GM18951 (cell line): Measurements from ENCODE around the gene SLC7A4.

Experiments used
- POLR2A ChIP-seq: IDR thresholded peaks from 4 replicates; pipeline ENCODE4 v1.6.1; 2011; ENCODE audit warnings: mild to moderate bottlenecking; ENCODE audit not compliant: insufficient read length, insufficient read depth; ENCODE audit errors: extremely low read depth
- in situ Hi-C: fragments of 300-500 bp; cut with MboI; formaldehyde crosslinking; loops from one replicate; pipeline ENCODE4 v1.12.0; 2022; ENCODE audit warnings: low sequenced_read_pairs, mixed read lengths, inconsistent platforms; ENCODE audit not compliant: unreplicated experiment

Gene SLC7A4

DNA sequence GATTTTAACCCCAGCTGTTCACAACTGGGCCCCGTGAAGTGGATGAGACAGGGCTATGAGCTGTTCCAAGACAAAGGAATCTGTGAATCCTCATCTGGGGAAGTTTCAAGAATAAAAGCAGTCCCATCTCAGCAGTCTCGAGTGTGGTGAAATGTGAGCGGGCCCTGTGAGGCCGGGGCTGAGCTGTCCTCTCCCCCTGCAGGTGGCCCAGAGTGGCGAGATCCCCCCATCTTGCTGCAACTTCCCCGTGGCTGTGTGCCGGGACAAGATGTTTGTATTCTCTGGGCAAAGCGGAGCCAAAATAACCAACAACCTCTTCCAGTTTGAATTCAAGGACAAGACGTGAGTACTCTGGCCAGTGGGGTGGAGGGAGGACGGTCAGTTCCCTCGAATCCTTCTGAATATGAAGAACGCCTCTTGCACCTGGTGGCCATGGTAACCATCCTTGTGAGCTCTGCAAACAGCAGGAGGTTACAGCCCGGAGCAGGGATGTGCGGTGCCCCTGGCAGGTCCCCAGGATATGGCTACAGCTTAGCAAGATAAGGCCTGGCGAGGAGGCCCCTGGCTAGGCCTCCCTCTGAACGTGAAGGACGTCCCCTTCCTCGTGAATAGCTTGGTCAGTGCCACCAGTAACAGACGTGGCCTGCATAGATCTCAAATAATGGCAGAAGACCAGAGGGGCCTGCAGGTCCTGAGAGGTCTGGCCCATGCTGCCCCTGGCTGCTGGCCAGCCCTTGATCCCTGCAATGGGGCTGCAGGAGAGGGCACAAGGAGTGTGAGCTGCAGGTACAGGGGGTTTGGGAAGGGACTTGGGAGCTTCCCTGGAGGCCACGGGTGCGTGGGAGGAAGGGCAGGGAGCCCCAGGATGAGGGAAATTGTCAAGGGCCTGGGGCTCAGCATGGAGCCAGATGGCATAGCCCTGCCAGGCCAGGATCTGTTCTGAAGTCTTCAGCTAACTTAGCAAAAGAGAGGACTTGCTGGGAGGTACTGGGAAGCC, 41.9 kb downstream of the SLC7A4 start:
- no peak for TF ChIP-seq POLR2A
- in situ Hi-C loops = no loop called here

DNA sequence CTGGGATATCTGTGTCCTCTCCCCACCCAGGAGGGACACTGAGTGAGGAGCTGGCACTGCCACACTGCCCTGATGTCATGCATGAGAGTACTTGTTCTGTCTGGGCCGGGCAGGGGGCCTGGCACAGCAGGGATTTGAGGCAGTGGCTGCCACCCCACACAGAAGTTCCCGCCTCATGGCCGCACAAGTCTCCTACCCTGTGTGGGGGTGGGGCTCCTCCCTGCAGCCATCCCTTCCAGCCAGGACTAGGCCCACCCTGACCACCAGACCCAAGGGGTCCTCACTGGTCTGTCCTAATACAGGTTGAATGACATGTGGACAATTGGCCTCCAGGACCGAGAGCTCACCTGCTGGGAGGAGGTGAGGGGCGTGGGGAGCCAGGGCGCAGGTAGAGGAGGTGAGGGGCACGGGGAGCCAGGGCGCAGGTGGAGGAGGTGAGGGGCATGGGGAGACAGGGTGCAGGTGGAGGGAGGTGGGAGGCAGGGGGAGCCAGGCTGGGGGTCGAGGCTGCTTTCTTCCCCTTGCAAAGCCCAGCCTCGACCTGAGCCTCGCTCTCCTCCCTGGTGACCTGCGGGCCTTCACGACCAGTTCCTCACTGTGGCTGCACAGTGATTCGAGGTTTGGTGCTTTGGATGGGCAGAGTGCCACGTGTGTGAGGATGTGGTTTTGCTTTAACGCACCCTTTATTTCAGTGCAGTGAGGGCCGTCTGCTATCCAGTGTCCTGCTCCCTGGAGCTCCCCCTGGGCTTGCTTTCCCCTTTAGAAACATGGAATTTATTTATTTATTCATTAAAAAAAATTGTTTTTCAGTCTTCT, 42.8 kb downstream of the SLC7A4 start:
- in situ Hi-C loops = no loop called here
- TF ChIP-seq POLR2A = no peak

DNA sequence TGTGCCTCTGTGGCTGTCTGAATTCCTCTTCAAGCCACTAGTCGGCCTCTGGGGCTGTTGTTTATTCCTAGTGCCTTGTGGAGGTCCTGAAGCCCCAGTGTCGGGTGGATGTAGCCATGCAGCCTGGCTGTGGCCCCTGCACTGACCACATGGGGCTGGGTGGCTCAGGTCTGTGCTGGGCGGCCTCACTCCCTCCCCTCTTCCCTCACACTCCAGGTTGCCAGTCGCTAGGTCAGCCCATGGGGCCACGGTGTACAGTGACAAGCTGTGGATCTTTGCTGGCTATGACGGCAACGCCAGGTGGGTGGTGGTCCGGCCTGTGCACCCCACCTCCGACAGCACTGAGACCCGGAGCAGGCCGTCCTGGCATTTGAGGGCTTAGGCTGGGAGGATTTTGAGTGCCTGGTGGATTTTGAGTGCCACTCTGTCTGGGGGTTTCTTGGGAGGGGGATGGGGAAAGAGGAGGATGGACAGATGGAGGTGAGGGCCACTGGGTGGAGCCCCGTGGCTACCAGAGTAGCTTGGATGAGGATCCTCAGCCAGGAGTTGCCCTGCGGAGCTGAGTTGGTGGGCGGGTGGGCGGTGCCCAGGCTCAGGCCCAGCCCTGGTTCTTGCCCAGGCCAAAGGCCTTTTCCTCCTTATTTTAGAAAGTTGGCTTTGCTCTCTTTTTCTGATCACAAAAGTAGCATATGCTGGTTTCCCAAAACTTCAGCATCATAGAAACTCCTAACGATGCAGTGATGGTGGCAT, 43.6 kb downstream of the SLC7A4 start:
- no peak for TF ChIP-seq POLR2A
- in situ Hi-C loops = no loop called here

DNA sequence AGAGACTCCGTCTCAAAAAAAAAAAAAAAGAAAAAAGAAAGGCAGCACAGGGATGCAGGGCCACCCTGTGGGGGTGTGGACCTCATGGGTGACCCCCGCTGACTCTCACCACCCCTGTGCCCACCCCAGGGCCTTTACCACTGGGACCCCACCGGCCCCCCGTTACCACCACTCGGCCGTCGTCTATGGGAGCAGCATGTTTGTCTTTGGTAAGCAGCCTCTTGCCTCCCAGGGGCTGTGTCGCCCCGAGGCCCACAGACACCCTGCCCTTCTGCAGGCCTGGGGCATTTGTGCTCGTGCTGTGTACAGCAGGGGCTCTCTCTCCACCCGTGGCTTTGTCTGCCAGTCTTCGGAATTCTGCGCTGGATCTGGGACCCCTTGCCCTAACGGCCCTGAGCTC, 45.0 kb downstream of the SLC7A4 start:
- in situ Hi-C loops = no loop called here
- TF ChIP-seq POLR2A = no peak

DNA sequence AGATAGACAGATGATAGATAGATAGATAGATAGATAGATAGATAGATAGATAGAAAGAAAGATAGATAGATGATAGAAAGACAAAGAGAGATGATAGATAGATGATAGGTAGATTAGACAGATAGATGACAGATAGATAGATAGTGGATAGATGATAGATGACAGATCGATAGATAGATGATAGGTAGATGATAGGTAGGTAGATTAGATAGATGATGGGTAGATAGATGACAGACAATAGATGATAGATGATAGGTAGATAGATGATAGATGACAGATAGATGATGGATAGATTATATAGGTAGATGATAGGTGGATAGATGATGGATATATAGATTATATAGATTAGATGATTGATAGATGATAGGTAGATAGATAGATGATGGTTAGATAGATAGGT, 46.0 kb downstream of the SLC7A4 start:
- in situ Hi-C loops = no loop called here
- no peak for TF ChIP-seq POLR2A

DNA sequence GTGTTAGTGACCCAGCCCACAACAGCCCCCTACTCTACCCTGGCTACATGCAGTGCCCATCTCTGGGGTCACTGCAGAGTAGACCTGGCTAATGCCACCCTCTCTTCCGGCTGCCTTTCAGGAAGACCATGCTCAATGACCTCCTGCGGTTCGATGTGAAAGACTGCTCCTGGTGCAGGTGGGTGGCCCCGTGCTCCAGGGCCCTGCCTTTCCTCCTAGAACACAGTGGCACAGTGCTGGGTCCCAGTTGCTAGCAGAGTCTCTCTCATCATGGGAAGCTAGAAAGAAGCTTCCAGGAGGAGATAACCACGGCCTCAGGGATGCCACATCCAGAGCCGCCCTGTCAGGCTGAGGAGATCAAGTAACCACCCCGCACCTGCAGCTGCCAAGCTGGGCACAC, 46.6 kb downstream of the SLC7A4 start:
- in situ Hi-C loops = no loop called here

DNA sequence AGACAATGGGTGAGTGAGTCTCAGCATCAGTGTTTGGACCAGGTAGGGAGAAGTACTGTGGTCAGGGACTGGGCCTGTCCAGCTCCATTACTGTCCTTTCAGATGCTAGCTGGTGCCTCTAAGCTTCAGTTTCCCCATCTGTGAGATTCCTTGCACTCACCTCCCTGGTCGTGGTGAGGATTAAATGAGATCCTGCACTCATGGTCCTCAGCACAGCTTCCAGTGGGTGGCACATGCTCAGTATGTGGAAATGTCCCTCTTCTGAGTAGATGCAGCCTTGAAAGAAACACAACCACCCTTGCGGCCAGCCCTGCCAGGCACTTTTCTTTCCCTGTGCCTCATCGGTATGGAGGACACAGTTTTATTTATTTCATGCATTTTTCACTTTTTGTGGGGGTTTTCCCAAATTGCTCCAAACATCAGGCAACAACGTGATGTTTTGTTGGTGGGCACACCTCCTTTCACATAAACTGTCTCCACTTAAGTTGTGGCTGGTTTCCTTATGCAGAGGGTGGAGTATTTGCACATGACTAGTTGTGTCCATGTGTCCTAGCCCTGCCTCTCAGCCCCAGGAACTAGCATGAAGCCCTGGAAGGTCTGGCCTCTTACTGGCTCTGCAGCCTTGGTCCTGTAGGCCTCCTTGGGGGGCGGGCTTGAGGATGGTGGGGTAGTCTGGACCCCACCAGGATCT, 49.1 kb downstream of the SLC7A4 start:
- in situ Hi-C loops = no loop called here
- TF ChIP-seq POLR2A = no peak

More for the DNA sequence above, 46.6 kb downstream of the SLC7A4 start:
- TF ChIP-seq POLR2A = no peak

DNA sequence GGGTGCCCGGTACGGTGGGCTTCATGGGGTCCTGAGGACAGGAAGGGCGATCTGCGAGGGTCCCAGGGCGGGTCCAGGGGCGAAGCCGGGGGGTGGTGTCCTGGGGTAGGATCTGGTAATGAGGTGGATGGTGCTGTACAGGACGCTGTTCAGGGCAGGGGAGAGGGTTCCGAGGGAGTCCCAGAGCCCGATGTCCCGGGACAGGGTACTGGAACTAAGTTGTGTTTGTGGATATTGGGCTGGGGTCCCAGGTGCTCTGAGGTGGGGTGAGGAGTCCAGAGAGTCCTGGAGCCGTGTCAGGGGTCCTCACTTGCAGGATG, 49.8 kb downstream of the SLC7A4 start:
- in situ Hi-C loops = no loop called here
- no peak for TF ChIP-seq POLR2A

DNA sequence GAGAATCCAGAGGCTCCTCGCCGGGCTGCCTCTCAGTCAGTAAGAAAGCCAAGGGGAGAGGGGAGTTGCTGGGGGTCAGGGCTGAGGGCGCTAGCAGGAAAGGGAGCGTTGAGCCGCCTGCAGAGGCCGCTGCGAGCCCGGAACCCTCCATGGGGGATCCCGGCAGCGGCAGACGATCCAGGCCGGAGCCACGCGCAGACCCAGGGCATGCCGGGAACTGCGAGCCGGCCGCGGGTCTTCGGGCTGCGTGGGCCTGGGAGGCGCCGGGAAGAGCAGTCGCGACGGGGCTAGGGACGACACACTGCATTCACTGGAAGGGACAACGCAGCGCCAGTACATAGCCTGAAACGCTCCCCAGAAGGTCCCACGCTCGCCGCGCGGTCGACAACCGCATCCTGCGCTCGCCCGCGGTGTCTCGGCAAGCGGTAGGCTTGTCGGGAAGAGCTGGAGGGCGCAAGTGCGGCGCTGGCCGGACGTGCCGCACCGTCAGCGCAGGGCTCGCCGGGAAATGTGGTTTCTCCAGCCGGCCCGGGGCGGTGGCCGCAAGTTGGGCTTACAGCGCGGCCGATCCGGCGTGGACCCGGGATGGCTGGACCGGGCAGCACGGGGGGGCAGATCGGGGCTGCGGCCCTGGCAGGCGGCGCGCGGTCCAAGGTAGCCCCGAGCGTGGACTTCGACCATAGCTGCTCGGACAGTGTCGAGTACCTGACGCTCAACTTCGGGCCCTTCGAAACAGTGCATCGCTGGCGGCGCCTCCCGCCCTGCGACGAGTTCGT, 50.4 kb downstream of the SLC7A4 start, which contains the start of gene LZTR1:
LZTR1 (plus strand) TSS at position 511 of the 776 bp plus-strand sequence; CDS start at position 586, 75 bp downstream.
- in situ Hi-C loops = no loop called here
- peak; percentile 99 for TF ChIP-seq POLR2A

DNA sequence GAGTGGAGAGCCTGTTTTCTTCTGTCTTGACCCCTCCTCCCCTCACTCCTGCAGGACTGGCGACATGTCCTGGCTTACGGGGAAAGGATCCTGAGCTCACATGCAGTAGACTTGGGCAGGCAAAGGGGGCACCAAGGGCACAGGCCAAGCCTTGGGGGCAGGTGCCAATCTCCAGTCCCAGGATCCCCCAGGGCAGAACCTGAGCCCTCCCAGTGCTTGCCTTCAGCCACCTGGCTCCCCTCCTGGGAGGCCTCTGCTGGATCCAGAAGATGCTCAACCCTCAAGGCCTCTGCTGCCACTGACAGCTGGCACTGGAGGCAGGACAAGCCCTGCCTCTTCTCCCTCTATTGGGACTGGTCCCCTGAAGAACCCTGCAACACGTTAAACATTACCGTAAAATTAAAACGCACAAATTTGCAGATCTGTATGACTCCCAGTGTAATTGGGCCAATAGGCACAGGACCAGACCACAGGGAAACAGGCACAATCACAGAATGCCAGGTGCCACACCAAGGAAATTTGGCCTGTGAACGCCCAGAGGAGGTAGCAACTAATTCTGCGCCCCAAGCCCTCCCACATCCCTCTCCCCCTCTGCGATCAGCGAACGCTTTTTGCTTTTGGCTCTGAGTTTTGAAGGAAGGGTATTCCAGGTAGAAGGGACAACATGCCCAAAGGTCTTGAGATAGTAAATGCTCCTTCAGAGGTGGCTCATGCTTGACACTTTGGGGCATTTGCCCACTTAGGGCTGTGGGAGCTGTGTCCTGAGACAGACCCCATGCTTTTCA, 51.2 kb downstream of the SLC7A4 start:
- in situ Hi-C loops = no loop called here
- no peak for TF ChIP-seq POLR2A

DNA sequence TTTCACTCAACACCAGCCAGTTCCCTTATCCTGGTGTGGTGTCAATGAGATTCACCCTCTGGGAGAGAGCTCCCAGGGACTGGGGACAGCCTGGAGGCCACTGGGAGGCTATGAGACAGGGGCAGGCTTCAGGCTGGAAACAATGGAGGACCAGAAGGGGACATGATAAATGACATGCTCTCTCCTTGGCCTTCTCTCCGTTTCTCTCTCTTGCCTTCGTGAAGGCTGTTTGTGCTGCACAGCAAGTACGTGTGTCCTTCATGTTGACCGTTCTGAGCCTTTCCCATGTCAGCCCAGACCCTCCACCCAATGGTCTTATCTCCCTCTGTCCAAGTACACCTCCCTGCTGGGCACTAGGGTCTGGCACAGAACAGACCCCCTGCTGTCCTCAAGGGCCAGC, 51.8 kb downstream of the SLC7A4 start:
- in situ Hi-C loops = no loop called here
- TF ChIP-seq POLR2A = no peak
